GM12878 (cell line): ENCODE measurements around the gene CCDC88C. TPM values are rescaled to one million over a fixed set of nuclear protein-coding genes. Genes with fewer than 3 reads are reported as not detected.

Source experiments
- ATAC-seq: fragments of 200-7000 bp; cut with Tn5 transposase; 3 replicates; pipeline ENCODE4 v1.9.1; 2020; ENCODE audit warnings: mild to moderate bottlenecking, moderate library complexity
- BruUV-seq: library from RNA; stranded (reverse); fragments of 400-500 nt; replicated peaks from 2 replicates; lab custom pipeline; 2021; lab: Mats Ljungman, UMichigan
- CTCF ChIA-PET: fragments of 300-600 bp; sonication (Branson Sonifier 250); formaldehyde crosslinking; extraction: SDS; loops from one replicate; lab custom pipeline; 2021; ENCODE audit warnings: inconsistent platforms; lab: Yijun Ruan, JAX
- POLR2A ChIA-PET: fragments of 350-600 bp; formaldehyde crosslinking; extraction: SDS; loops from one replicate; lab custom pipeline; 2021; ENCODE audit warnings: inconsistent platforms; lab: Charles Lee
- RAD21 ChIA-PET: fragments of 300-600 bp; sonication (Branson Sonifier 250); formaldehyde crosslinking; loops from one replicate; lab custom pipeline; 2023; ENCODE audit warnings: antibody characterized with exemption; ENCODE audit not compliant: unreplicated experiment; lab: Charles Lee
- SMC1A ChIA-PET: fragments of 300-600 bp; sonication (Branson Sonifier 250); formaldehyde crosslinking; loops from one replicate; lab custom pipeline; 2023; ENCODE audit not compliant: unreplicated experiment, uncharacterized antibody; lab: Charles Lee
- DNase-seq: peaks from one replicate; pipeline ENCODE4 v3.0.0-alpha.2; 2011; ENCODE audit warnings: low read depth, low spot score
- FAIRE-seq: peaks from 3 replicates; lab custom pipeline; 2011; peaks lifted over from hg19 to GRCh38; lab: Jason Lieb, UNC
- H2AFZ ChIP-seq: 2 replicates; pipeline ENCODE4 v1.6.0; 2011; ENCODE audit warnings: low read depth, low read length, control low read depth; ENCODE audit not compliant: control insufficient read depth
- H3K27ac ChIP-seq: 2 replicates; pipeline ENCODE4 v1.5.1; 2011; ENCODE audit warnings: control low read depth; ENCODE audit not compliant: control insufficient read depth, insufficient read depth
- H3K27me3 ChIP-seq, 2 experiments: replicated peaks in 1 of 2; 2 replicates each; pipeline versions ENCODE4 v1.6.0 to v1.6.1; 2011; ENCODE audit warnings: low read length in 1 of 2; ENCODE audit not compliant: control insufficient read depth in 2 of 2, insufficient read depth in 2 of 2
- H3K36me3 ChIP-seq, 2 experiments: 2 replicates each; pipeline ENCODE4 v1.5.1; 2011; ENCODE audit warnings: low read length in 1 of 2; ENCODE audit not compliant: control insufficient read depth in 2 of 2, insufficient read depth in 2 of 2
- H3K4me1 ChIP-seq: 2 replicates; pipeline ENCODE4 v1.6.1; 2011; ENCODE audit warnings: mild to moderate bottlenecking, low read length, moderate library complexity, mixed read lengths; ENCODE audit not compliant: control insufficient read depth, insufficient read depth
- H3K4me2 ChIP-seq: 2 replicates; pipeline ENCODE4 v1.6.0; 2011; ENCODE audit warnings: control low read depth; ENCODE audit not compliant: control insufficient read depth, insufficient read depth
- H3K4me3 ChIP-seq: fragments of 200-600 bp; sonication (generic); 2 replicates; pipeline ENCODE4 v1.5.1; 2016
- H3K79me2 ChIP-seq: 2 replicates; pipeline ENCODE4 v1.6.0; 2011; ENCODE audit warnings: low read length; ENCODE audit not compliant: control insufficient read depth, insufficient read depth
- H3K9ac ChIP-seq: 2 replicates; pipeline ENCODE4 v1.8.0; 2011; ENCODE audit warnings: low read length, control low read depth, mixed read lengths; ENCODE audit not compliant: control insufficient read depth, insufficient read depth
- H3K9me3 ChIP-seq: replicated peaks from 3 replicates; pipeline ENCODE4 v1.5.1; 2011; ENCODE audit warnings: mild to moderate bottlenecking, low read length; ENCODE audit not compliant: control insufficient read depth, insufficient read depth
- H4K20me1 ChIP-seq: 2 replicates; pipeline ENCODE4 v1.6.0; 2011; ENCODE audit not compliant: control insufficient read depth, insufficient read depth
- ATF2 ChIP-seq: IDR thresholded peaks from 2 replicates; pipeline ENCODE4 v1.6.1; 2012; ENCODE audit warnings: low read length, inconsistent platforms
- ATF7 ChIP-seq: fragments of 450-650 bp; IDR thresholded peaks from 2 replicates; pipeline ENCODE4 v1.6.1; 2016; ENCODE audit warnings: low read depth, mild to moderate bottlenecking
- BACH1 ChIP-seq: fragments of 450-650 bp; IDR thresholded peaks from 2 replicates; pipeline ENCODE4 v1.6.1; 2017; ENCODE audit warnings: mild to moderate bottlenecking, borderline replicate concordance
- BMI1 ChIP-seq: fragments of 450-650 bp; IDR thresholded peaks from 2 replicates; pipeline ENCODE4 v1.6.1; 2016; ENCODE audit warnings: mild to moderate bottlenecking, moderate library complexity, borderline replicate concordance
- EED ChIP-seq: sonication (generic); IDR thresholded peaks from 2 replicates; pipeline ENCODE4 v1.6.1; 2016; ENCODE audit warnings: antibody characterized with exemption, low read depth
- FOXK2 ChIP-seq: fragments of 450-650 bp; IDR thresholded peaks from 2 replicates; pipeline ENCODE4 v1.6.1; 2017; ENCODE audit warnings: mild to moderate bottlenecking, moderate library complexity
- IRF5 ChIP-seq: fragments of 450-650 bp; IDR thresholded peaks from 2 replicates; pipeline ENCODE4 v1.6.1; 2017; ENCODE audit warnings: borderline replicate concordance
- MXI1 ChIP-seq: fragments of 150-350 bp; IDR thresholded peaks from 2 replicates; pipeline ENCODE4 v1.6.1; 2011; ENCODE audit warnings: low read depth, mild to moderate bottlenecking, inconsistent platforms, low read length, improper control_type of control experiment
- NRF1 ChIP-seq: conservative IDR thresholded peaks from 2 replicates; pipeline ENCODE4 v1.6.1; 2011; ENCODE audit warnings: mild to moderate bottlenecking, low read depth, low read length, improper control_type of control experiment
- PBX3 ChIP-seq: IDR thresholded peaks from 2 replicates; pipeline ENCODE4 v1.6.1; 2011; ENCODE audit warnings: mild to moderate bottlenecking, low read depth, low read length, moderate library complexity; ENCODE audit not compliant: insufficient replicate concordance
- PML ChIP-seq: IDR thresholded peaks from 2 replicates; pipeline ENCODE4 v1.6.1; 2012; ENCODE audit warnings: low read length, inconsistent platforms
- SREBF2 ChIP-seq: IDR thresholded peaks from 2 replicates; pipeline ENCODE4 v1.6.1; 2012; ENCODE audit warnings: mild to moderate bottlenecking, low read length
- STAT1 ChIP-seq: fragments of 450-650 bp; conservative IDR thresholded peaks from 2 replicates; pipeline ENCODE4 v1.6.1; 2014; ENCODE audit warnings: antibody characterized with exemption, mild to moderate bottlenecking
- TAF1 ChIP-seq: IDR thresholded peaks from 2 replicates; pipeline ENCODE4 v1.6.1; 2011; ENCODE audit warnings: mild to moderate bottlenecking, low read depth, low read length, borderline replicate concordance
- WGBS: methylation state at CpG from one replicate; pipeline ENCODE4 v1.1.6; 2016; ENCODE audit warnings: low lambda C conversion rate; ENCODE audit not compliant: insufficient replicate concordance, insufficient coverage; ENCODE audit errors: missing lambda C conversion rate; 5-methylcytosine and 5-hydroxymethylcytosine counted together
- in situ Hi-C: fragments of 300-500 bp; cut with MboI; formaldehyde crosslinking; loops from 9 replicates; pipeline ENCODE4 v1.14.3; 2018; ENCODE audit warnings: mixed read lengths
- intact Hi-C: fragments of 100-400 bp; cut with micrococcal nuclease; formaldehyde crosslinking; loops from one replicate; pipeline ENCODE4 v1.14.2; 2022; ENCODE audit not compliant: unreplicated experiment
- polyA plus RNA-seq, 11 experiments: library from polyadenylated mRNA; depleted of rRNA in 4 of 11; unstranded in 6 of 11; stranded (reverse) in 5 of 11; fragments of >200 nt; fragmentation: Nextera tagmentation in 4 of 11; fragmentation: Illumina TruSeq in 1 of 11; extraction: Ambion mirVana in 4 of 11; extraction: Trizol in 1 of 11; gene quantifications; 1 replicate in 1 of 11; 2 replicates in 10 of 11; pipeline versions ENCODE4 v1.2.1 to v1.2.3, GENCODE V29; 2011 to 2016; ENCODE audit warnings: inconsistent platforms in 2 of 11, missing spikeins in 2 of 11, low read depth in 1 of 11
- total RNA-seq, 4 experiments: library from RNA; depleted of rRNA in 3 of 4; stranded (reverse); fragments of >200 nt in 3 of 4; fragmentation: Illumina TruSeq in 1 of 4; extraction: Trizol in 1 of 4; gene quantifications; 2 replicates each; pipeline versions ENCODE4 v1.2.1 to v1.2.3, GENCODE V29; 2013 to 2021

Gene CCDC88C
- total and polyA plus RNA-seq, 10 of the 15 experiments (the other 5 are each of a cell fraction or from before 2014, with no cell fraction given) = 4.0 to 79.6 (median 36.6) TPM

GRCh38 chr14:91332986-91333649, 84.5 kb downstream of the CCDC88C start:
- ChIA-PET RAD21 (interaction anchor here (1.0 to 2.1 kb wide), 5 partner anchors 13 to 85 kb away, joined by 3 to 7 read pairs (median 4); partner anchors contain the start of gene CCDC88C), POLR2A (interaction anchor here (1.2 to 1.4 kb wide), 3 partner anchors 9 to 41 kb away, joined by 3 to 4 read pairs (median 3); no protein-coding TSS in a partner anchor), SMC1A (interaction anchor here (1.4 to 3.0 kb wide), 6 partner anchors 9 to 83 kb away, joined by 4 to 16 read pairs (median 6); no protein-coding TSS in a partner anchor), CTCF (interaction anchor here (1.0 to 3.1 kb wide), 5 partner anchors 9 to 83 kb away, joined by 4 to 9 read pairs (median 5); no protein-coding TSS in a partner anchor)
- Histone ChIP-seq H3K36me3 (peaks cover 40 to 55% of the 10 kb centered on the region in 2 experiments), H3K4me1 (peaks cover 39% of the 10 kb centered on the region), H3K9me3 (no peaks in the 10 kb centered on the region), H2AFZ (no peak overlapping the region), H3K79me2 (peaks cover 15% of the 10 kb centered on the region), H3K4me3 (no peak overlapping the region), H3K27ac (peak overlapping the region; percentile 38; the same call in 1 of the 2 replicates)
- WGBS = 90% methylated on average over 17 of the region's 17 CpGs
- in situ Hi-C loops (no loop called here), intact Hi-C loops (no loop called here)
- ATAC-seq = no peak
- peak; percentile 56 for FAIRE-seq
- DNase-seq = no peak
- TF ChIP-seq FOXK2 (no peak), MXI1 (no peak), STAT1 (no peak), TAF1 (no peak), PBX3 (no peak), BACH1 (no peak), NRF1 (no peak), PML (no peak), SREBF2 (no peak), ATF2 (no peak), ATF7 (no peak), BMI1 (no peak), EED (no peak), IRF5 (no peak)
- TF ChIP-seq, all 136 proteins: peak for 0
- BruUV-seq = TSS peak; percentile 4
- Histone ChIP-seq H3K9ac (no peak overlapping the region), H3K4me2 (0 out of 2 replicates have a peak overlapping the region, but pooled peaks have one; percentile 53), H4K20me1 (no peaks in the 10 kb centered on the region), H3K27me3 (no peaks in the 10 kb centered on the region)
